Neural progenitor cell (in vitro differentiated cells): ENCODE results near the gene ARPC4. TPM values are rescaled to one million over a fixed set of nuclear protein-coding genes. Genes with fewer than 3 reads are reported as not detected.

Experiments used
- DNase-seq: peaks from one replicate; pipeline ENCODE4 v3.0.0-alpha.2; 2016; ENCODE audit warnings: low spot score
- H2AFZ ChIP-seq: fragments of 200-600 bp; sonication (generic); replicated peaks from 2 replicates; pipeline ENCODE4 v1.6.1; 2016; ENCODE audit warnings: antibody characterized with exemption
- H3F3A ChIP-seq: fragments of 200-600 bp; sonication (generic); 2 replicates; pipeline ENCODE4 v1.6.1; 2016; ENCODE audit warnings: antibody characterized with exemption, low read depth
- H3K27ac ChIP-seq: fragments of 200-600 bp; sonication (generic); 2 replicates; pipeline ENCODE4 v1.5.1; 2016; ENCODE audit warnings: mild to moderate bottlenecking
- H3K27me3 ChIP-seq: fragments of 200-600 bp; sonication (generic); 2 replicates; pipeline ENCODE4 v1.6.1; 2016; ENCODE audit warnings: mild to moderate bottlenecking, moderate library complexity
- H3K36me3 ChIP-seq: fragments of 200-600 bp; sonication (generic); 2 replicates; pipeline ENCODE4 v1.5.1; 2016
- H3K4me1 ChIP-seq: fragments of 200-600 bp; sonication (generic); 2 replicates; pipeline ENCODE4 v1.6.1; 2016; ENCODE audit warnings: mixed run types
- H3K4me2 ChIP-seq: fragments of 200-600 bp; sonication (generic); 2 replicates; pipeline ENCODE4 v1.6.1; 2016
- H3K4me3 ChIP-seq: fragments of 200-600 bp; sonication (generic); 2 replicates; pipeline ENCODE4 v1.5.1; 2016
- H3K79me2 ChIP-seq: fragments of 200-600 bp; sonication (generic); 2 replicates; pipeline ENCODE4 v1.6.1; 2016; ENCODE audit warnings: low read depth
- H3K9ac ChIP-seq: fragments of 200-600 bp; sonication (generic); 2 replicates; pipeline ENCODE4 v1.6.1; 2016
- H3K9me3 ChIP-seq: fragments of 200-600 bp; sonication (generic); 2 replicates; pipeline ENCODE4 v1.5.1; 2016; ENCODE audit warnings: low read depth
- H4K20me1 ChIP-seq: fragments of 200-600 bp; sonication (generic); 2 replicates; pipeline ENCODE4 v1.6.1; 2016; ENCODE audit warnings: low read depth
- H3K27ac Mint-ChIP-seq: 3 replicates; pipeline ENCODE4 v1.8.0; 2021; ENCODE audit warnings: mixed read lengths
- H3K27me3 Mint-ChIP-seq: 2 replicates; pipeline ENCODE4 v1.8.0; 2022; ENCODE audit warnings: low read depth, mild to moderate bottlenecking, inconsistent platforms, moderate library complexity, mixed read lengths; ENCODE audit not compliant: insufficient read depth
- H3K36me3 Mint-ChIP-seq: 3 replicates; pipeline ENCODE4 v1.8.0; 2021; ENCODE audit warnings: mixed read lengths
- H3K4me1 Mint-ChIP-seq: 3 replicates; pipeline ENCODE4 v1.8.0; 2021; ENCODE audit warnings: mixed read lengths
- H3K4me3 Mint-ChIP-seq: 3 replicates; pipeline ENCODE4 v1.8.0; 2021; ENCODE audit warnings: mild to moderate bottlenecking, moderate library complexity, mixed read lengths
- H3K9me3 Mint-ChIP-seq: 3 replicates; pipeline ENCODE4 v1.8.0; 2020; ENCODE audit warnings: mixed read lengths
- CTCF ChIP-seq: fragments of 200-600 bp; sonication (generic); IDR thresholded peaks from 2 replicates; pipeline ENCODE4 v1.5.1; 2017; ENCODE audit warnings: antibody characterized with exemption, mild to moderate bottlenecking
- EZH2 ChIP-seq: fragments of 200-600 bp; sonication (generic); IDR thresholded peaks from 2 replicates; pipeline ENCODE4 v1.6.1; 2017; ENCODE audit warnings: antibody characterized with exemption, mild to moderate bottlenecking, moderate library complexity
- EZH2phosphoT487 ChIP-seq: fragments of 200-600 bp; sonication (generic); IDR thresholded peaks from 2 replicates; pipeline ENCODE4 v1.6.1; 2017; ENCODE audit warnings: antibody characterized with exemption
- total RNA-seq: library from RNA; depleted of rRNA; stranded (reverse); fragments of >200 nt; gene quantifications from 2 replicates; pipeline ENCODE4 v1.2.3, GENCODE V29; 2015; ENCODE audit warnings: low replicate concordance

The ARPC4 gene
- total RNA-seq, 1 donor from 2014 or later, result 126 TPM

- Mint-ChIP-seq H3K4me1 (no peaks in the 10 kb centered on the region), H3K27me3 (no peaks in the 10 kb centered on the region), H3K9me3 (no peaks in the 10 kb centered on the region), H3K36me3 (peaks cover 3% of the 10 kb centered on the region), H3K27ac (no peak overlapping the region), H3K4me3 (no peak overlapping the region)
- Histone ChIP-seq H3K27ac (no peak overlapping the region), H2AFZ (no peak overlapping the region), H3F3A (peaks cover 4% of the 10 kb centered on the region), H3K36me3 (no peaks in the 10 kb centered on the region), H3K79me2 (no peaks in the 10 kb centered on the region), H3K9ac (no peak overlapping the region), H3K9me3 (no peaks in the 10 kb centered on the region), H3K4me1 (no peaks in the 10 kb centered on the region), H3K27me3 (no peaks in the 10 kb centered on the region), H3K4me2 (no peak overlapping the region), H4K20me1 (no peaks in the 10 kb centered on the region), H3K4me3 (no peak overlapping the region)
- TF ChIP-seq EZH2, result no peak
- no peak for TF ChIP-seq CTCF
- no peak for TF ChIP-seq EZH2phosphoT487
- DNase-seq, result no peak
Observed at GRCh38 chr3:9776896-9777693, 15.8 kb upstream of the ARPC4 start.

GRCh38 chr3:9777694-9778021 is 15.2 kb upstream of the ARPC4 start:
- no peaks in the 10 kb centered on the region for H3K9me3 Mint-ChIP-seq
- Histone ChIP-seq H3K79me2 (no peaks in the 10 kb centered on the region), H3K4me2 (no peak overlapping the region), H4K20me1 (no peaks in the 10 kb centered on the region), H3K27me3 (no peaks in the 10 kb centered on the region), H3K4me1 (no peaks in the 10 kb centered on the region), H3K9me3 (no peaks in the 10 kb centered on the region), H3F3A (peaks cover under 1% of the 10 kb centered on the region), H3K9ac (no peak overlapping the region), H3K27ac (no peak overlapping the region), H3K36me3 (peaks cover under 1% of the 10 kb centered on the region), H3K4me3 (no peak overlapping the region), H2AFZ (no peak overlapping the region)
- no peaks in the 10 kb centered on the region for H3K4me1 Mint-ChIP-seq
- DNase-seq, result no peak
- H3K4me3 Mint-ChIP-seq, result no peak overlapping the region
- no peaks in the 10 kb centered on the region for H3K27me3 Mint-ChIP-seq
- TF ChIP-seq CTCF (no peak), EZH2 (no peak), EZH2phosphoT487 (no peak)
- H3K36me3 Mint-ChIP-seq, result peaks cover 7% of the 10 kb centered on the region
- H3K27ac Mint-ChIP-seq, result no peak overlapping the region

- H2AFZ ChIP-seq, result no peak overlapping the region
- H3K4me1 Mint-ChIP-seq, result no peaks in the 10 kb centered on the region
- peaks cover 4% of the 10 kb centered on the region for H3F3A ChIP-seq
- DNase-seq, result no peak
- peaks cover 10% of the 10 kb centered on the region for H3K36me3 Mint-ChIP-seq
- no peak for TF ChIP-seq EZH2phosphoT487
- TF ChIP-seq EZH2, result no peak
- no peak for TF ChIP-seq CTCF
- no peak overlapping the region for H3K4me2 ChIP-seq
- H3K27ac ChIP-seq, result no peak overlapping the region
- no peaks in the 10 kb centered on the region for H3K9me3 Mint-ChIP-seq
- H4K20me1 ChIP-seq, result no peaks in the 10 kb centered on the region
- no peaks in the 10 kb centered on the region for H3K4me1 ChIP-seq
- H3K36me3 ChIP-seq, result peaks cover 6% of the 10 kb centered on the region
- H3K27me3 Mint-ChIP-seq, result no peaks in the 10 kb centered on the region
- H3K27ac Mint-ChIP-seq, result peak overlapping the region; percentile 72
- no peaks in the 10 kb centered on the region for H3K79me2 ChIP-seq
- no peaks in the 10 kb centered on the region for H3K9me3 ChIP-seq
- H3K27me3 ChIP-seq, result no peaks in the 10 kb centered on the region
- no peak overlapping the region for H3K4me3 ChIP-seq
- H3K9ac ChIP-seq, result no peak overlapping the region
- no peak overlapping the region for H3K4me3 Mint-ChIP-seq
Observed at GRCh38 chr3:9778143-9779074, 14.5 kb upstream of the ARPC4 start.
